GM12878 (cell line): ENCODE results near the gene ETV6. TPM values are rescaled to one million over a fixed set of nuclear protein-coding genes. Genes with fewer than 3 reads are reported as not detected.
A peak's percentile ranks its signal among the peaks of the same experiment; 100 is the strongest.

Experiments
- CBX5 ChIP-seq: sonication (generic); IDR thresholded peaks from 2 replicates; pipeline ENCODE4 v1.6.1; 2016; ENCODE audit warnings: low read depth, moderate library complexity, mild to moderate bottlenecking, inconsistent platforms
- CHD2 ChIP-seq: IDR thresholded peaks from 2 replicates; pipeline ENCODE4 v1.6.1; 2011; ENCODE audit warnings: low read depth, low read length, improper control_type of control experiment, borderline replicate concordance
- CREB1 ChIP-seq: IDR thresholded peaks from 2 replicates; pipeline ENCODE4 v1.6.1; 2012; ENCODE audit warnings: low read depth, mild to moderate bottlenecking, inconsistent platforms
- ETV6 ChIP-seq, 2 experiments: fragments of 450-650 bp in 1 of 2; IDR thresholded peaks in 1 of 2; conservative IDR thresholded peaks in 1 of 2; 2 replicates each; pipeline ENCODE4 v1.6.1; 2014; ENCODE audit warnings: antibody characterized with exemption in 1 of 2, borderline replicate concordance in 1 of 2, low read depth in 1 of 2, mild to moderate bottlenecking in 1 of 2, moderate library complexity in 1 of 2
- FOXK2 ChIP-seq: fragments of 450-650 bp; IDR thresholded peaks from 2 replicates; pipeline ENCODE4 v1.6.1; 2017; ENCODE audit warnings: mild to moderate bottlenecking, moderate library complexity
- FOXM1 ChIP-seq: IDR thresholded peaks from 2 replicates; pipeline ENCODE4 v1.6.1; 2012; ENCODE audit warnings: low read depth, mild to moderate bottlenecking, inconsistent platforms, low read length, moderate library complexity
- KDM1A ChIP-seq: fragments of 200-600 bp; sonication (generic); IDR thresholded peaks from 2 replicates; pipeline ENCODE4 v1.6.1; 2016; ENCODE audit warnings: borderline replicate concordance
- LARP7 ChIP-seq: fragments of 450-650 bp; IDR thresholded peaks from 2 replicates; pipeline ENCODE4 v1.6.1; 2017; ENCODE audit warnings: mild to moderate bottlenecking
- MYC ChIP-seq: IDR thresholded peaks from 2 replicates; pipeline ENCODE4 v1.6.1; 2011; ENCODE audit warnings: mild to moderate bottlenecking, low read length, moderate library complexity, inconsistent platforms; ENCODE audit not compliant: insufficient read depth, insufficient replicate concordance, insufficient read length, severe bottlenecking
- NR2C1 ChIP-seq: fragments of 450-650 bp; IDR thresholded peaks from 2 replicates; pipeline ENCODE4 v1.6.1; 2017; ENCODE audit warnings: antibody characterized with exemption, mild to moderate bottlenecking, moderate library complexity
- NR2C2 ChIP-seq: IDR thresholded peaks from 2 replicates; pipeline ENCODE4 v1.6.1; 2011; ENCODE audit warnings: borderline replicate concordance, low read depth; ENCODE audit not compliant: control insufficient read depth, insufficient read length
- PAX8 ChIP-seq: fragments of 450-650 bp; IDR thresholded peaks from 2 replicates; pipeline ENCODE4 v1.6.1; 2017; ENCODE audit warnings: mild to moderate bottlenecking, moderate library complexity
- RAD51 ChIP-seq: fragments of 450-650 bp; IDR thresholded peaks from 2 replicates; pipeline ENCODE4 v1.6.1; 2016; ENCODE audit warnings: moderate library complexity, mild to moderate bottlenecking, inconsistent platforms
- RCOR1 ChIP-seq: conservative IDR thresholded peaks from 2 replicates; pipeline ENCODE4 v1.6.1; 2012; ENCODE audit warnings: low read depth, low read length, improper control_type of control experiment
- RUNX3 ChIP-seq: IDR thresholded peaks from 2 replicates; pipeline ENCODE4 v1.6.1; 2012; ENCODE audit warnings: low read length, inconsistent platforms
- SIN3A ChIP-seq: IDR thresholded peaks from 2 replicates; pipeline ENCODE4 v1.6.1; 2012; ENCODE audit warnings: low read depth, low read length, improper control_type of control experiment
- SMAD1 ChIP-seq: fragments of 450-650 bp; IDR thresholded peaks from 2 replicates; pipeline ENCODE4 v1.6.1; 2018; ENCODE audit warnings: mild to moderate bottlenecking, low read depth; ENCODE audit not compliant: partially characterized antibody
- SP1 ChIP-seq: IDR thresholded peaks from one replicate; pipeline ENCODE4 v1.6.1; 2011; ENCODE audit warnings: low read depth, low read length
- SREBF1 ChIP-seq: IDR thresholded peaks from 2 replicates; pipeline ENCODE4 v1.6.1; 2012; ENCODE audit warnings: mild to moderate bottlenecking, low read length
- ZBED1 ChIP-seq: IDR thresholded peaks from 2 replicates; pipeline ENCODE4 v1.6.1; 2016; ENCODE audit warnings: borderline replicate concordance
- ZNF217 ChIP-seq: fragments of 450-650 bp; IDR thresholded peaks from 2 replicates; pipeline ENCODE4 v1.6.1; 2017; ENCODE audit warnings: antibody characterized with exemption, mild to moderate bottlenecking
- polyA plus RNA-seq, 11 experiments: library from polyadenylated mRNA; depleted of rRNA in 4 of 11; unstranded in 6 of 11; stranded (reverse) in 5 of 11; fragments of >200 nt; fragmentation: Nextera tagmentation in 4 of 11; fragmentation: Illumina TruSeq in 1 of 11; extraction: Ambion mirVana in 4 of 11; extraction: Trizol in 1 of 11; gene quantifications; 1 replicate in 1 of 11; 2 replicates in 10 of 11; pipeline versions ENCODE4 v1.2.1 to v1.2.3, GENCODE V29; 2011 to 2016; ENCODE audit warnings: inconsistent platforms in 2 of 11, missing spikeins in 2 of 11, low read depth in 1 of 11
- total RNA-seq, 4 experiments: library from RNA; depleted of rRNA in 3 of 4; stranded (reverse); fragments of >200 nt in 3 of 4; fragmentation: Illumina TruSeq in 1 of 4; extraction: Trizol in 1 of 4; gene quantifications; 2 replicates each; pipeline versions ENCODE4 v1.2.1 to v1.2.3, GENCODE V29; 2013 to 2021
- TF ChIP-seq, protein P1 (sequence below): fragments of 450-650 bp; formaldehyde crosslinking; IDR thresholded peaks from 2 replicates; pipeline ENCODE4 v1.4.0; 2022; ENCODE audit warnings: mild to moderate bottlenecking, moderate library complexity
- TF ChIP-seq, protein P2 (sequence below): IDR thresholded peaks from 2 replicates; pipeline ENCODE4 v1.6.1; 2011; ENCODE audit warnings: borderline replicate concordance, low read depth, mild to moderate bottlenecking, moderate library complexity, mixed read lengths, low read length; ENCODE audit not compliant: insufficient read depth; ENCODE audit errors: extremely low read length
- TF ChIP-seq, protein P3 (sequence below): IDR thresholded peaks from 2 replicates; pipeline ENCODE4 v1.6.1; 2012; ENCODE audit warnings: low read depth, low read length, improper control_type of control experiment

Gene ETV6
- total and polyA plus RNA-seq, 10 of the 15 experiments (the other 5 are each of a cell fraction or from before 2014, with no cell fraction given), result 6.6 to 74.8 (median 24.6) TPM

DNA sequence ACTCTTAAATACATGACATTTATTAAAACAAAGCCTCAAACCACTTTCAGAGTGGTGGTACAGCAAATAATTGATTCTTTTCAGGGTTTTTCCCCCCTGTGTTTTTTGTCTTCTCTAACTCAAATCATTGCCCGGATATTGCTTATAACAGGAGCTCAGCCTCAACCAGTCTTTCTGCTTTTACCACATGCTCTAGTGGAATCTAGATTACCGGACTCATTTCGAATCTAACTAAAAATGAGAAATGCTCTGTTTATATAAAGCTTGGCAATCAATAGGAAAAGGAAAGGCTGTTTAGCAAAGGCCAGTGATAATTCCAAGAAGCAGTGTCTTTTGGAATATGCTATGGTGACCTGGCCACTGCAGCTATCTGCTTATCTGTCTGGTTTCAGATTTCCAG is 161.5 kb downstream of the ETV6 start (continued):
- TF ChIP-seq, protein P1, sequence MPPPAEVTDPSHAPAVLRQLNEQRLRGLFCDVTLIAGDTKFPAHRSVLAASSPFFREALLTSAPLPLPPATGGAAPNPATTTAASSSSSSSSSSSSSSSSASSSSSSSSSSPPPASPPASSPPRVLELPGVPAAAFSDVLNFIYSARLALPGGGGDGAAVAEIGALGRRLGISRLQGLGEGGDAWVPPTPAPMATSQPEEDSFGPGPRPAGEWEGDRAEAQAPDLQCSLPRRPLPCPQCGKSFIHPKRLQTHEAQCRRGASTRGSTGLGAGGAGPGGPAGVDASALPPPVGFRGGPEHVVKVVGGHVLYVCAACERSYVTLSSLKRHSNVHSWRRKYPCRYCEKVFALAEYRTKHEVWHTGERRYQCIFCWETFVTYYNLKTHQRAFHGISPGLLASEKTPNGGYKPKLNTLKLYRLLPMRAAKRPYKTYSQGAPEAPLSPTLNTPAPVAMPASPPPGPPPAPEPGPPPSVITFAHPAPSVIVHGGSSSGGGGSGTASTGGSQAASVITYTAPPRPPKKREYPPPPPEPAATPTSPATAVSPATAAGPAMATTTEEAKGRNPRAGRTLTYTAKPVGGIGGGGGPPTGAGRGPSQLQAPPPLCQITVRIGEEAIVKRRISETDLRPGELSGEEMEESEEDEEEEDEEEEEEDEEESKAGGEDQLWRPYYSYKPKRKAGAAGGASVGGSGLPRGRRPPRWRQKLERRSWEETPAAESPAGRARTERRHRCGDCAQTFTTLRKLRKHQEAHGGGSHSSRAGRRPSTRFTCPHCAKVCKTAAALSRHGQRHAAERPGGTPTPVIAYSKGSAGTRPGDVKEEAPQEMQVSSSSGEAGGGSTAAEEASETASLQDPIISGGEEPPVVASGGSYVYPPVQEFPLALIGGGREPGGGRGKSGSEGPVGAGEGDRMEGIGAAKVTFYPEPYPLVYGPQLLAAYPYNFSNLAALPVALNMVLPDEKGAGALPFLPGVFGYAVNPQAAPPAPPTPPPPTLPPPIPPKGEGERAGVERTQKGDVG, result no peak
- TF ChIP-seq NR2C2 (no peak), CREB1 (peak; percentile 23; the same call in 1 of the 2 replicates), SIN3A (no peak), ZBED1 (0 out of 2 replicates have a peak, but pooled peaks have one; percentile 34), CHD2 (no peak), RAD51 (no peak), SMAD1 (no peak), CBX5 (no peak), SREBF1 (no peak), RCOR1 (no peak), RUNX3 (peak; percentile 88), PAX8 (no peak), MYC (no peak), ETV6 (conservative IDR thresholded peaks at IDR 0.05 in 1 of 2, IDR thresholded peaks at IDR 0.05 in 1 of 2; ENCODE audit: borderline replicate concordance in 1 of 2, low read depth in 1 of 2) (peak in 1 of 2 experiments; percentile 75; a peak in 1 of 4 replicates), NR2C1 (no peak), ZNF217 (no peak), SP1 (no peak), FOXK2 (no peak), FOXM1 (peak; percentile 82; the same call in 1 of the 2 replicates), LARP7 (no peak), KDM1A (no peak)
- TF ChIP-seq, protein P2, sequence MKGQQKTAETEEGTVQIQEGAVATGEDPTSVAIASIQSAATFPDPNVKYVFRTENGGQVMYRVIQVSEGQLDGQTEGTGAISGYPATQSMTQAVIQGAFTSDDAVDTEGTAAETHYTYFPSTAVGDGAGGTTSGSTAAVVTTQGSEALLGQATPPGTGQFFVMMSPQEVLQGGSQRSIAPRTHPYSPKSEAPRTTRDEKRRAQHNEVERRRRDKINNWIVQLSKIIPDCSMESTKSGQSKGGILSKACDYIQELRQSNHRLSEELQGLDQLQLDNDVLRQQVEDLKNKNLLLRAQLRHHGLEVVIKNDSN, result no peak
- TF ChIP-seq, protein P3, sequence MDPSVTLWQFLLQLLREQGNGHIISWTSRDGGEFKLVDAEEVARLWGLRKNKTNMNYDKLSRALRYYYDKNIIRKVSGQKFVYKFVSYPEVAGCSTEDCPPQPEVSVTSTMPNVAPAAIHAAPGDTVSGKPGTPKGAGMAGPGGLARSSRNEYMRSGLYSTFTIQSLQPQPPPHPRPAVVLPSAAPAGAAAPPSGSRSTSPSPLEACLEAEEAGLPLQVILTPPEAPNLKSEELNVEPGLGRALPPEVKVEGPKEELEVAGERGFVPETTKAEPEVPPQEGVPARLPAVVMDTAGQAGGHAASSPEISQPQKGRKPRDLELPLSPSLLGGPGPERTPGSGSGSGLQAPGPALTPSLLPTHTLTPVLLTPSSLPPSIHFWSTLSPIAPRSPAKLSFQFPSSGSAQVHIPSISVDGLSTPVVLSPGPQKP, result no peak
